HUES6 (cell line): ENCODE results near the gene CYS1.

Experiments
- H3K27ac ChIP-seq: 2 replicates; pipeline ENCODE4 v1.7.0; 2013; ENCODE audit warnings: low read depth, mild to moderate bottlenecking, low read length, inconsistent platforms
- H3K27me3 ChIP-seq: 2 replicates; pipeline ENCODE4 v1.6.1; 2013; ENCODE audit warnings: low read length; ENCODE audit not compliant: control insufficient read depth, insufficient read depth
- H3K36me3 ChIP-seq: 2 replicates; pipeline ENCODE4 v1.6.1; 2013; ENCODE audit warnings: low read length; ENCODE audit not compliant: control insufficient read depth, insufficient read depth
- H3K4me1 ChIP-seq: 2 replicates; pipeline ENCODE4 v1.6.1; 2013; ENCODE audit warnings: low read length; ENCODE audit not compliant: control insufficient read depth, insufficient read depth
- H3K4me3 ChIP-seq: 2 replicates; pipeline ENCODE4 v1.5.1; 2013; ENCODE audit warnings: low read depth, low read length
- H3K9ac ChIP-seq: one replicate; pipeline ENCODE4 v1.6.1; 2013; ENCODE audit warnings: mild to moderate bottlenecking, low read length
- H3K9me3 ChIP-seq: 2 replicates; pipeline ENCODE4 v1.6.1; 2013; ENCODE audit warnings: low read depth, low read length; ENCODE audit not compliant: control insufficient read depth, insufficient read depth

The CYS1 gene

DNA sequence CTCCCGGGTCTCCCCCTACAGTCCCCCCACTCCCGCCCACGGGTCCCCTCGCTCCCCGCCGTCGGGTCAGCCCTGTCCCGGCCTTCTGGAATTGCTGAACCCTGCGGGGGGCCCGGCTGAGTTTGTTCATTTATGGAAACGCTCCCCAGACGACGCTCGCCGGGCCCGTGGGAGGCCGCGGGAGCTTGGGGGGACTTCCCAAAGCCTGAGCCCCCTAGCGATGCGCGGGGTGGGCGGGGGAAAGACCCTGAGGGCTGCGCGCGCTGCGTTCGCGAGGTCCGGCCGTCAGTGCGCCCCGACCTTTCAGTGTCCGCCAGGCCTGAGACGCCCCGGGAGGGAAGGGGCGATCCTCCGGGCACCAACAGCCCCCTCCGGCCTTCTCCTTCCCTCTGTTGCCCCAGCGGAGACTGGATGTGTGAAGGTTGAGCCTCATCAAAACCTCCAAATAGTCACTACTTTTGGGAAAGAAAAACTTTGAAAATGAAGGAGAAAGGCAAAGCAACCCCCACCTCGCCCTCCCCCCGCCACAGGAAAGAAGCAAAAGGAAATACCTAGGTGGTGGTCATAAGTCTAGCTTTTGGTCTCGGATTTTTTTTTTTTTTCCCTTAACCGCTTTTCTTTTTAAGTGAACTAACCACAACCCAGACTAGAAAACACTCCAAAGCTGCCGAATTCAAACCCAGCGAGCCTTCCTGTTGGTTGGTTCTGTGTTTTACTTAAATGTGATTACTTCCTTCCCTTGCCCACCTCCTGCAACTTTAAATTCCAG, 509 bp upstream of the CYS1 start:
- Histone ChIP-seq H3K9me3 (no peaks in the 10 kb centered on the region), H3K4me3 (peak overlapping the region; percentile 56), H3K9ac (peak overlapping the region; percentile 32), H3K4me1 (peaks cover 12% of the 10 kb centered on the region), H3K27me3 (peaks cover 65% of the 10 kb centered on the region), H3K27ac (no peak overlapping the region), H3K36me3 (no peaks in the 10 kb centered on the region)

DNA sequence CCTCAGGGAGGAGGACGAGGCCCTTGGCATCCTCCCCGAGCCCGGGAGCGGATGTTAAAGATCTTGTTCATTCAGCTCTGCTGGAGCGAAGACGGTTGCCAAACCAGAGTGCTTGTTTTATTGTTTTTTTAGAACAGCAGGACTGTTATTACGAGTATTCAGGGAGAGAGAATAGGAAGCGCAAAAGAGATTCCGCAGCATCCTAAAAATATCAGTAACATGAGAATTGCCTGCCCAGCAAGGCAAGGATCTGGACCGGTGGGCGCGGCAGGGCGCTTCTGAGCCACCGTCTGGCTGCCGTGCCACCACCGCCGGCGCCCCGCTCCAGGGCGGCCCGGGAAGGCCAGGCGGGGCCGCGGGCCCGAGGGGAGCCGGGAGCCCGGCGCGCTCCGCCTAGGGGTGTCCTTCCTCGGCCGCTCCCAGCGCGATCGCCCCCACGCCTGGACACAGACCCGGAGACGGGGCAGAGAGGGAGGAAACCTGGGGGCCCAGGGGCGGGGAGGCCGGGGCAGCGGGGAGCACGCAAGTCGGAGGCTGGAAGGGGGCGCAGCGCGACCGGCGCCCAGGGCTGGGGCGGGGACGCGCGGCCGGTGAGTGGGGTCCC, 843 bp downstream of the CYS1 start:
- Histone ChIP-seq H3K9me3 (no peaks in the 10 kb centered on the region), H3K4me3 (peak overlapping the region; percentile 56), H3K36me3 (no peaks in the 10 kb centered on the region), H3K27me3 (peaks cover 65% of the 10 kb centered on the region), H3K9ac (no peak overlapping the region), H3K27ac (no peak overlapping the region), H3K4me1 (peaks cover 12% of the 10 kb centered on the region)

DNA sequence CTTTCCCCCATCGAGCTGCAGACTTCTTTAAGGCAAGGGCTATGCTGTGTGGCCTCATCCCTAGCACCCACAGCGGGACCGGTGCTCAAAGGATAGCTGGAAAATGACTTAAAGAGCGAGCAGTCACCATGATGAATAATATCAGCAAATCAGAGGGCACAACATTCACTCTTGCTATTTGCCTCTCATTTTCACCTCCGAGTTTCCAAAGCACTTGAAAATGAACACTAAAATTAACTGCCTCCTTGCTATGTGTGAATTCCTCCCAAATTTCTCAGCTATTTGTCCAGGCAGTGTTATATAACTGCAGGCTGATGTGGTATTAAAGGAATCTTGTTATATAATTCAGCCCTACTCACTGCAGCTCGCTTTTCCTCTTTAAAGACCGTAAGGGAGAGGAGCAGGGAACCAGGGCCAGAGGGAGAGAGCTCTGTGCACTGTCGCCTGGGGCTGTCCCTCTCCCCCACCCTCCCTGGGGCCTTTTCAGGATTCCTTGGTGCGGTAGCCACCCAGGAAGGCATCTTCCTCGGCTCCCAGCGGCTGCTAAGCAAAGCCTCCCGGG, 1.4 kb downstream of the CYS1 start:
- Histone ChIP-seq H3K27me3 (peaks cover 70% of the 10 kb centered on the region), H3K9ac (no peak overlapping the region), H3K4me1 (peaks cover 18% of the 10 kb centered on the region), H3K9me3 (no peaks in the 10 kb centered on the region), H3K36me3 (no peaks in the 10 kb centered on the region), H3K27ac (no peak overlapping the region), H3K4me3 (peak overlapping the region; percentile 56)

DNA sequence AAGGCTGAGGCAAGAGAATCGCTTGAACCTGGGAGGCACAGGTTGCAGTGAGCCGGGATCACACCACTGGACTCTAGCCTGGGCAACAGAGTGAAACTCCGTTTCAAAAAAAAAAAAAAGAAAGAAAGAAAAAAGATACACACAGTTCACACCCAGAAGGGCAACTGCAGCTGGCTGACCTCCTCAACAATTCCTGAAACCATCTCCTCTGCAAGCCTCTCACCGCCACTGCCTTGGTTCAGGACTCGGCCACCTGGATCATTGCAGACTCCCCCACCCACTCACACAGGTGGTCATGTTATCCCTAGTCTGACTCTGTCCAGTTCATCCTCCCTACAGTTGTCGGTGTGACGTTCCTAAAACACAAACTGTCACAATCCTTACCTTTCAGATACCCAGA, 2.2 kb downstream of the CYS1 start:
- peaks cover 25% of the 10 kb centered on the region for H3K4me1 ChIP-seq
- H3K9me3 ChIP-seq: no peaks in the 10 kb centered on the region
- no peaks in the 10 kb centered on the region for H3K36me3 ChIP-seq
- H3K27ac ChIP-seq: no peak overlapping the region
- H3K4me3 ChIP-seq: no peak overlapping the region
- no peak overlapping the region for H3K9ac ChIP-seq
- peaks cover 64% of the 10 kb centered on the region for H3K27me3 ChIP-seq

DNA sequence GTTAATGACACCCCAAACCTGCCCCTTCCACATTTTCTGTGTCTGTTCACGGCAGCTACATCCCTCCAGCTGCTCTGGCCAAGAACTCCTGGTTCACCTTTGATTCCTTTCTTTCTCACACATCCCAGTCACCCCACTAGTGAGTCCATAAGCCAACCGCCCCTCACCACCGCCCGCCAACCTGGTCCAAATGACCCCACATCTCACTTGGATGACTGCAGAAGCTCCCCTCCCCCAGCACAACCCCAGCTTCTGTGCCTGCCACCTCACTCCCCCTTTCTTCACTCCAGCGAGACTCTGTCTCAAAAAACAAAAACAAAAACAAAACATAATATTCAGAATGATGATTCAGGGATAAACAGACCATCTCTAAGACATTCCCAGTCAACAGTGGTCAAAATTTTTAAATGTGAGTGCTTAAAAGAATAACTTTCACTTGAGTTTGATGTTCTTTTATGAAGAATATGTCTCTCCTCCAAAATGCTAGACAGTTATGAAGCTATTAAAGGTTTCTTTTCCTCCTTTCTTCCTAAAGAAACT, 3.2 kb downstream of the CYS1 start:
- no peak overlapping the region for H3K27ac ChIP-seq
- H3K4me3 ChIP-seq: no peak overlapping the region
- H3K9ac ChIP-seq: no peak overlapping the region
- H3K27me3 ChIP-seq: peaks cover 58% of the 10 kb centered on the region
- no peaks in the 10 kb centered on the region for H3K9me3 ChIP-seq
- H3K4me1 ChIP-seq: peaks cover 28% of the 10 kb centered on the region
- no peaks in the 10 kb centered on the region for H3K36me3 ChIP-seq

DNA sequence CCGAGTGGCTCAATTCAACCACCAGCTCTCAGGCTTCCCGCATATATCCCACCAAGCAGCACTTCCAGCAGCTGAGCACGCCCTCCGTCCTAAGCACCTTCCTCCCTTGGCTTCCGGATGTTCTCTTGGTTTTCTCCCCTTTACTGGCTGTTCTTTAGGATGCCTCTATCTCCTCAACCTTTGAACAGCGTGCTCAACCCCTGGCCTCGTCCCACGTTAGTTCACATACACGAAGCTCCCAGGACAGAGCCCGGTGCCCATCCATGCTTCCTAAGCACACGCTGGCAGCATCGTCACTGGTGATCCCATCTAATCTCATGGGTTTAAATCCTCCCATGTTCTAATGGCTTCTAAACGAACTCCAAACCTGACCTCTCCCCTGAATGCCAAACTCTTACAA, 3.7 kb downstream of the CYS1 start:
- no peak overlapping the region for H3K27ac ChIP-seq
- no peak overlapping the region for H3K4me3 ChIP-seq
- peaks cover 28% of the 10 kb centered on the region for H3K4me1 ChIP-seq
- H3K9me3 ChIP-seq: no peaks in the 10 kb centered on the region
- peaks cover 54% of the 10 kb centered on the region for H3K27me3 ChIP-seq
- H3K9ac ChIP-seq: no peak overlapping the region
- no peaks in the 10 kb centered on the region for H3K36me3 ChIP-seq

DNA sequence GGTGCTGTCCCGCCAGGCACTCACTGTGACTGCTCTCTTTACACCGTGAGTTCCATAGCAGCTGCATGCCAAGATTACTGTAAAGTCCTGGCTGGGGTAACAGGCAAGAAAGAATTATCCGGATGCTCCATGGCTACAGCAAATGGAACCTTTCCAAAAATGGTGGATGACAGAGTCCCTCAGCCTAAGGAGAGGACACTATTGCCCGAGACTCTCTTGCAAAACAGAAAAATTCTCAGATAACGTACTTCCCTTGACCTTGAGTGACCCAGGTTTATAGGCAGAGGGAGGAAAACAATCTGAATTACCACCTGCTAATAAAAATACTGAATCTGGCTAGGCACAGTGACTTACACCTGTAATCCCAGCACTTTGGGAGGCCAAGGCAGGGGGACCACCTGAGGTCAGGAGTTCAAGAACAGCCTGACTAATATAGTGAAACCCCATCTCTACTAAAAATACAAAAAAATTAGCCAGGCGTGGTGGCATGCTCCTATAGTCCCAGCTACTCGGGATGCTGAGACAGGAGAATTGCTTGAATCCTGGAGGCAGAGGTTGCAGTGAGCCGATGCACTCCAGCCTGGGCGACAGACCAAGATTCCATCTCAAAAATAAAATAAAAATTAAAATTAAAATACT, 4.5 kb downstream of the CYS1 start:
- Histone ChIP-seq H3K4me1 (peaks cover 23% of the 10 kb centered on the region), H3K36me3 (no peaks in the 10 kb centered on the region), H3K27me3 (peaks cover 47% of the 10 kb centered on the region), H3K9ac (no peak overlapping the region), H3K9me3 (no peaks in the 10 kb centered on the region), H3K4me3 (no peak overlapping the region), H3K27ac (no peak overlapping the region)

DNA sequence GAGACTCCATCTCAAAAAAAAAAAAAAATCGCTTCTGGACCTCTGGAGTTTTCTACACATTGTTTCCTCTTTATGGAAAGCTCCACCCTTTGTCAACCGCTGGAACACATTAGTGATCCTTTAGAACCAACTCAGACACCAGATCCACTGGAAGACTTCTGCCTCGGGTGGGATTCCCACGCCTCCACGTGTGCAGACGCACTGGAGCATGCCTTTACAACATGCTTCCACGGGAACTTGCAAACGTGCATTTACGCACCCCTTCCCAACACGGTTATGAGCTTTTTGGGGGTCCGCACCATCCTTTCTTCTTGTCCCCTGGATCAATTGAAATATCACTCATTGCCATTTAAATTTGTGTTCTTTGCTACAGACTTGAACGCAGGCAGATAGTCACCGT, 5.1 kb downstream of the CYS1 start:
- no peak overlapping the region for H3K9ac ChIP-seq

DNA sequence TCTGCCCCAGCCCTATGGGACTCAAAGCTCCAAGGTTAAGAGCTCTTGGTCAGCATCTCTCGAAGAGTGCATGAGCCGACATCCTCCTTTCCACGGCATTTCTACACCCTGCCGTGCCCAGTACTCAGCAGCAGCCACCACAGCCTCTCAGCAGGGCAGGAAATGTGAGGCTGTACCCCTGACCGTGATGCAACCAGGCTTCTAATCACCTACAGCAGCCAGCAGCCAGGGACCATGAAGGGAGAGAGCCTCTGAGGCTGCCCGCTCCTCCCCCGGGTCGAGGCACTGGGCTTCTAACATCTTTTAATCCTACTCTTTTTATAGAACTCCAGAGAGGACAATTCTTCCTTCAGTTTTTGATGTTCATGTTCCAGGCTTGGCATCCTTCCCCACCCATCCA, 6.5 kb downstream of the CYS1 start:
- H3K9ac ChIP-seq: no peak overlapping the region
- H3K9me3 ChIP-seq: no peaks in the 10 kb centered on the region
- H3K4me1 ChIP-seq: peaks cover 18% of the 10 kb centered on the region
- H3K4me3 ChIP-seq: no peak overlapping the region
- H3K36me3 ChIP-seq: no peaks in the 10 kb centered on the region
- no peak overlapping the region for H3K27ac ChIP-seq
- peaks cover 32% of the 10 kb centered on the region for H3K27me3 ChIP-seq

More for the DNA sequence above, 5.1 kb downstream of the CYS1 start:
- Histone ChIP-seq H3K36me3 (no peaks in the 10 kb centered on the region), H3K9me3 (no peaks in the 10 kb centered on the region), H3K4me3 (no peak overlapping the region), H3K27ac (no peak overlapping the region), H3K4me1 (peaks cover 22% of the 10 kb centered on the region), H3K27me3 (peaks cover 42% of the 10 kb centered on the region)

DNA sequence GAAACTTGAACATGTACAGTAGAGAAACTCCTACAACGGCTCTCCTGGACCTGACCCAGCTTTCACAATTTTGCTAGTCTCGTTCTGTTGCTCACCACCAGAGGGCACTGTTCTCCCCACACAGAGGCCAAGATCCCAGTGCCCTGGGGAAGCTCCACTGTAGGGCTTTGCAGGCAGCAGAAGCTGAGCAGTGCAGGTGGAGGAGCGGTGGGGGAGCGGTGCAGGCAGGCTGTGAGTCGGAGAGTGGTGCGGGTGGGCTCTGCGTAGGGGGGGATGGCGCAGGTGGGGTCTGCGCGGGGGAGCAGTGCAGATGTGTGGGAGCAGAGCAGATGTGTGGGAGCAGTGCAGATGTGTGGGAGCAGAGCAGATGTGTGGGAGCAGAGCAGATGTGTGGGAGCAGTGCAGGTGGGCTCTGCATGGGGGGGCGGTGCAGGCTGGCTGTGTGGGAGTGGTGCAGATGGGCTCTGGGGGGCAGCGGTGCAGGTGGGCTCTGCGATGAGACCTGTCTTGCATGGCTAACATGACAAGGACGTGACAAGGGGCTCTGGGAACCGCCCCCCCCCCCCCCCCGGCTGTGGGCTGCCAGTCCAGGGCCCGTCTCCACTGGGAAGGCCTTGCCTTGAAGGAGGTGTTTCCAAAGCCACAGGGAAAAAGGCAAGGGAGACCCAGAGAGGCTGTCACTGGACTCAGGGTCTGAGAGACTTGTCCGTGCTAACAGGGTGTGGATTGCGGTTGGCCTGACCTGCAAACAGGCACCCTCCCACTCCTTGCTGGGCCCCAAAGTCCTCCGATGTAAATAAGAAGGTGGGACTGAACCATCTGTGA, 7.3 kb downstream of the CYS1 start:
- Histone ChIP-seq H3K27me3 (peaks cover 24% of the 10 kb centered on the region), H3K36me3 (no peaks in the 10 kb centered on the region), H3K9me3 (no peaks in the 10 kb centered on the region), H3K4me1 (peaks cover 16% of the 10 kb centered on the region), H3K27ac (no peak overlapping the region), H3K9ac (no peak overlapping the region), H3K4me3 (no peak overlapping the region)
